SK-N-SH treated with all-trans-retinoic acid at 6 μM for 48 hours (cell line): ENCODE data around the gene CCDC77.

Experiments
- ARNTL ChIP-seq: fragments of 450-650 bp; formaldehyde crosslinking; IDR thresholded peaks from 2 replicates; pipeline ENCODE4 v1.5.0; 2020; ENCODE audit warnings: low read depth, mild to moderate bottlenecking, moderate library complexity, borderline replicate concordance
- PATZ1 ChIP-seq: fragments of 250-450 bp; sonication (Bioruptor Pico); IDR thresholded peaks from 2 replicates; pipeline ENCODE4 v1.8.0; 2020; ENCODE audit warnings: mild to moderate bottlenecking, moderate library complexity, borderline replicate concordance
- PPARA ChIP-seq: fragments of 250-450 bp; sonication (Bioruptor Pico); IDR thresholded peaks from 2 replicates; pipeline ENCODE4 v1.5.0; 2020; ENCODE audit warnings: mild to moderate bottlenecking, borderline replicate concordance
- TSHZ2 ChIP-seq: fragments of 250-450 bp; sonication (Bioruptor Pico); IDR thresholded peaks from 2 replicates; pipeline ENCODE4 v1.5.0; 2020; ENCODE audit warnings: mild to moderate bottlenecking, moderate library complexity
- ZC3H10 ChIP-seq: fragments of 250-450 bp; sonication (Bioruptor Pico); IDR thresholded peaks from 2 replicates; pipeline ENCODE4 v1.5.1; 2021; ENCODE audit warnings: mild to moderate bottlenecking, moderate library complexity
- ZFP3 ChIP-seq: fragments of 250-450 bp; sonication (Bioruptor Pico); IDR thresholded peaks from 2 replicates; pipeline ENCODE4 v1.5.0; 2020; ENCODE audit warnings: mild to moderate bottlenecking, moderate library complexity
- ZNF70 ChIP-seq: fragments of 450-650 bp; formaldehyde crosslinking; IDR thresholded peaks from 2 replicates; pipeline ENCODE4 v1.5.0; 2020; ENCODE audit warnings: mild to moderate bottlenecking, moderate library complexity

GRCh38 chr12:447141-447540, 45.7 kb downstream of the CCDC77 start:
- TF ChIP-seq ARNTL (CRISPR knock-in tag) (no peak), TSHZ2 (CRISPR knock-in tag) (no peak), PATZ1 (no peak), ZNF70 (CRISPR knock-in tag) (no peak), ZC3H10 (CRISPR knock-in tag) (no peak), PPARA (CRISPR knock-in tag) (no peak), ZFP3 (CRISPR knock-in tag) (no peak)
